HFFc6 (cell line): ENCODE results near the gene RAD52. TPM values are rescaled to one million over a fixed set of nuclear protein-coding genes. Genes with fewer than 3 reads are reported as not detected.

ENCODE experiments used
- DNase-seq: peaks from one replicate; pipeline ENCODE4 v3.0.0-alpha.2; 2018
- H3K27ac Mint-ChIP-seq: 2 replicates; pipeline ENCODE4 v1.8.0; 2020; ENCODE audit warnings: mild to moderate bottlenecking, mixed read lengths
- H3K27me3 Mint-ChIP-seq: 2 replicates; pipeline ENCODE4 v1.8.0; 2021; ENCODE audit warnings: mild to moderate bottlenecking, moderate library complexity, mixed read lengths; ENCODE audit not compliant: insufficient read depth
- H3K36me3 Mint-ChIP-seq: 2 replicates; pipeline ENCODE4 v1.8.0; 2021; ENCODE audit warnings: low read depth, mixed read lengths
- H3K4me1 Mint-ChIP-seq: 2 replicates; pipeline ENCODE4 v1.8.0; 2020; ENCODE audit warnings: low read depth, mixed read lengths
- H3K4me3 Mint-ChIP-seq: 2 replicates; pipeline ENCODE4 v1.8.0; 2020; ENCODE audit warnings: mild to moderate bottlenecking, moderate library complexity, mixed read lengths
- H3K9me3 Mint-ChIP-seq: 2 replicates; pipeline ENCODE4 v1.8.0; 2020; ENCODE audit warnings: mild to moderate bottlenecking, mixed read lengths
- total RNA-seq, 6 experiments: library from RNA; stranded (reverse); fragmentation: NEBNext Ultra II Directional; extraction: Animal tissue kit (Norgen Biotek cat#: 25700); gene quantifications; 2 replicates in 1 of 6; 3 replicates in 5 of 6; pipeline ENCODE4 v1.2.3, GENCODE V29; 2021
- TF ChIP-seq, protein P1 (sequence below): fragments of 200-600 bp; sonication (generic); IDR thresholded peaks from 2 replicates; pipeline ENCODE4 v1.5.0; 2021; ENCODE audit warnings: antibody characterized with exemption, mild to moderate bottlenecking

Gene RAD52
- total RNA-seq, 6 experiments from 2014 or later = 8.6 to 10.9 (median 9.2) TPM

DNA sequence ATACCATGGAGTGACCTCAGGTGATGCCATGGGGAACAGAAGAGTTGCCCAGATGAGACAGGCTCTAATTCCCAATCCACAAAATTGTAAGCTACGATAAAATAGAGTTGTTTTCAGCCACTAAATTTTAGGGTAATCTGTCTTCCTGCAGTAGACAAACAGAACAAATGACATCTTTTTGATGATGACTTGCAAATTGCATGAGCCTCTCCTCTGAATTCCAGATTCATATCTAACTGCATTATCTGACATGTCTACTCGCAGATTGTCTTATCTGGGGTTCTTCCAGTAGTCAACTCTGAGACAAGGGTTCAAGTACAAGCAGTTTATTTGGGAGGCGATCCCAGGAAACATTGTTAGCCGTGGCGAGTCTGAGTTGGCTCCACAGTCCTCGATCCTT, 27.1 kb upstream of the RAD52 start:
- TF ChIP-seq, protein P1, sequence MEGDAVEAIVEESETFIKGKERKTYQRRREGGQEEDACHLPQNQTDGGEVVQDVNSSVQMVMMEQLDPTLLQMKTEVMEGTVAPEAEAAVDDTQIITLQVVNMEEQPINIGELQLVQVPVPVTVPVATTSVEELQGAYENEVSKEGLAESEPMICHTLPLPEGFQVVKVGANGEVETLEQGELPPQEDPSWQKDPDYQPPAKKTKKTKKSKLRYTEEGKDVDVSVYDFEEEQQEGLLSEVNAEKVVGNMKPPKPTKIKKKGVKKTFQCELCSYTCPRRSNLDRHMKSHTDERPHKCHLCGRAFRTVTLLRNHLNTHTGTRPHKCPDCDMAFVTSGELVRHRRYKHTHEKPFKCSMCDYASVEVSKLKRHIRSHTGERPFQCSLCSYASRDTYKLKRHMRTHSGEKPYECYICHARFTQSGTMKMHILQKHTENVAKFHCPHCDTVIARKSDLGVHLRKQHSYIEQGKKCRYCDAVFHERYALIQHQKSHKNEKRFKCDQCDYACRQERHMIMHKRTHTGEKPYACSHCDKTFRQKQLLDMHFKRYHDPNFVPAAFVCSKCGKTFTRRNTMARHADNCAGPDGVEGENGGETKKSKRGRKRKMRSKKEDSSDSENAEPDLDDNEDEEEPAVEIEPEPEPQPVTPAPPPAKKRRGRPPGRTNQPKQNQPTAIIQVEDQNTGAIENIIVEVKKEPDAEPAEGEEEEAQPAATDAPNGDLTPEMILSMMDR = no peak
- Mint-ChIP-seq H3K4me1 (peaks cover 6% of the 10 kb centered on the region; the same call in 1 of the 2 replicates), H3K9me3 (no peaks in the 10 kb centered on the region), H3K27ac (no peak overlapping the region), H3K36me3 (peaks cover 9% of the 10 kb centered on the region; the same call in 1 of the 2 replicates), H3K27me3 (peaks cover 2% of the 10 kb centered on the region; the same call in 1 of the 2 replicates), H3K4me3 (no peak overlapping the region)
- DNase-seq = no peak

DNA sequence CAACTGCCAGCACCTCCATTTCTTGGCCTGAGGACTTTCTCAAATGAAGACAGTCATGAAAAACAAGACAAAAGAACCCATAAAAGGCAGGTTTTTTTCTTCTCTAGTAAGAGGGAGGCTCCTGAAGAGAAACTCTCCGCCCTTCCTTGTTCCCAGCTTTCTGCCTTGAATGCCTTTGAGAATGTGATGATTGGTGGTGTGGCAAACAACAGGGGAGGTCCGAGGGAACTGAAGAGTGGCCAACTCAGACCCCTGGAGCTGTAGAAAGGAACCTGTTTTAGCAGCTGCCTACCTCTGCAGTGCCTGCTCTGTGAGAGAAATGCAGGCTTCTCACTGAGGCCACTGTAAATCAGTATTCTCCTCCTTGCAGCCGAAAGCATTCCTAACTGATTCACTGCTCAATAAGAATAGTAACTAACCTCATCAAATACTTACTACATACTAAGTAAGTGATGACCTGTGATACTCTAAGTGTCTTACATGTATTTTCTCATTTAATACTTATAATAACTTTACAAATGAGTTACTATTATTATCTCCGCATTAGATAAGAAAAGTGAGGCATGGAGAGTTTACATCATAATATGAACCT, 24.9 kb upstream of the RAD52 start:
- Mint-ChIP-seq H3K9me3 (no peaks in the 10 kb centered on the region), H3K27ac (no peak overlapping the region), H3K4me3 (no peak overlapping the region), H3K36me3 (peaks cover 9% of the 10 kb centered on the region; the same call in 1 of the 2 replicates), H3K27me3 (peaks cover 5% of the 10 kb centered on the region; the same call in 1 of the 2 replicates), H3K4me1 (no peaks in the 10 kb centered on the region)
- no peak for DNase-seq
- TF ChIP-seq, protein P1 = no peak

DNA sequence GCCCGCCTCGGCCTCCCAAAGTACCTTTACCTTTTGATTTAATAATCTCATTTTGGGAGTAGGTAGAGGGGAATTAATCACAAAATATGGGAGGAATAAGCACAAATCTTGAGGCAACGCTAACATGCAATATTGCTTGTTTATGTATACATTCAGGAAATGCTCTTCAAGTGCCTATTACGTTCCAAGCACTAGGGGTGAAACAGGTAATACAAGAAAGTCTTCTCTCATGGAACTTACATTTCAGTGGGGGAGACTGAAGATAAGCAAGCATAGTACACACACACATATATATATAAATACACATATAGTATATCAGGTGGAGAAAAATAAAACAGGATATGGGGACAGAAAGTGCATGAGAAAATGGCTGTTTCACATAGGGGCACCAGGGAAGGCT, 22.5 kb upstream of the RAD52 start:
- Mint-ChIP-seq H3K4me3 (no peak overlapping the region), H3K27me3 (peaks cover 7% of the 10 kb centered on the region), H3K36me3 (peaks cover 4% of the 10 kb centered on the region; the same call in 1 of the 2 replicates), H3K27ac (no peak overlapping the region), H3K9me3 (no peaks in the 10 kb centered on the region), H3K4me1 (no peaks in the 10 kb centered on the region)
- DNase-seq = no peak
- TF ChIP-seq, protein P1 = no peak

DNA sequence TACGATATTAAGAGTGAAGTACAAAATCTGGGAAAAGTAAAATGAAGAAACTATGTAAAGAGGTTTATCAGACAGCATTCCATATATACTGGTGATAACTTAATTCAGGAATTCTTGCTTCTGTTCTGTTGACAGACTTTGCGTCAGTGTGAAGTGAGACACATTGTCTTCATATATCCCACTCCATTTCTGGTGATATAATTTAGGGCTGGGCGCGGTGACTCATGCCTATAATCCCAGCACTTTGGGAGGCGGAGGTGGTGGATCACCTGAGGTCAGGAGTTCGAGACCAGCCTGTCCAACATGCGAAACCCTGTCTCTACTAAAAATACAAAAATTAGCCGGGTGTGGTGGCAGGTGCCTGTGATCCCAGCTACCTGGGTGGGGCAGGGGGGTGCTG, 20.3 kb upstream of the RAD52 start:
- Mint-ChIP-seq H3K27ac (no peak overlapping the region), H3K27me3 (peaks cover 7% of the 10 kb centered on the region), H3K36me3 (no peaks in the 10 kb centered on the region), H3K9me3 (no peaks in the 10 kb centered on the region), H3K4me1 (no peaks in the 10 kb centered on the region), H3K4me3 (no peak overlapping the region)
- TF ChIP-seq, protein P1 = no peak
- no peak for DNase-seq

DNA sequence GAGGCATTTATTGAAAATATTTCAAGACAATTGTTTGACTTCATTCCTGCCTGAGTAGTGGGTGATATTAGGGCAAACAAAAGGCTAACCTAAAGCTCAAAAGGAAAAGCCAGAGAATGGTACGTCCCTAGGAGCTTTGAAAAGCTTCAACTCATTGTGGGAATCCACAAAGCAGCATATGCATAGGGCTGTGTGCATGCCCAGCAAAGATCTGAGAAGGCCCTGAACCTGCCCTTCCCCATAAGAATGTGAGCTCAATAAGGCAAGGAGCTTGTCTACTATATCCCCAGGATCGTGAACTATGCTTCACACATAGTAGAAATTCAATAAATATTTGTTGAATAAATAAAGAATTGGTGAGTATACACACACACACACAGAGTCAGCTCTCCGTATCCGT, 19.1 kb upstream of the RAD52 start:
- no peaks in the 10 kb centered on the region for H3K4me1 Mint-ChIP-seq
- H3K27ac Mint-ChIP-seq = no peak overlapping the region
- H3K27me3 Mint-ChIP-seq = peaks cover 7% of the 10 kb centered on the region

More for the DNA sequence above, 19.1 kb upstream of the RAD52 start:
- no peak for DNase-seq
- TF ChIP-seq, protein P1 = no peak
- Mint-ChIP-seq H3K4me3 (no peak overlapping the region), H3K36me3 (no peaks in the 10 kb centered on the region), H3K9me3 (no peaks in the 10 kb centered on the region)
